IMR-90 (cell line): ENCODE results near the gene ARVCF.

ENCODE experiments used
- BHLHE40 ChIP-seq: fragments of 150-350 bp; IDR thresholded peaks from 2 replicates; pipeline ENCODE4 v1.6.1; 2016; ENCODE audit warnings: mild to moderate bottlenecking, low read depth, low read length
- CHD1 ChIP-seq: IDR thresholded peaks from 2 replicates; pipeline ENCODE4 v1.6.1; 2012; ENCODE audit warnings: low read depth, low read length, improper control_type of control experiment
- CTCF ChIP-seq: conservative IDR thresholded peaks from 2 replicates; pipeline ENCODE4 v1.5.1; 2012; ENCODE audit warnings: mild to moderate bottlenecking, low read depth, low read length, improper control_type of control experiment
- FOS ChIP-seq: fragments of 150-350 bp; IDR thresholded peaks from 2 replicates; pipeline ENCODE4 v1.6.1; 2016; ENCODE audit warnings: low read depth, low read length
- MAFK ChIP-seq: IDR thresholded peaks from 2 replicates; pipeline ENCODE4 v1.6.1; 2012; ENCODE audit warnings: low read depth, low read length, improper control_type of control experiment
- MAZ ChIP-seq: IDR thresholded peaks from 2 replicates; pipeline ENCODE4 v1.6.1; 2012; ENCODE audit warnings: low read depth, mild to moderate bottlenecking, low read length, improper control_type of control experiment, moderate library complexity, borderline replicate concordance
- MXI1 ChIP-seq: IDR thresholded peaks from 2 replicates; pipeline ENCODE4 v1.6.1; 2012; ENCODE audit warnings: low read depth, mild to moderate bottlenecking, low read length, moderate library complexity, borderline replicate concordance
- POLR2A ChIP-seq: IDR thresholded peaks from 2 replicates; pipeline ENCODE4 v1.6.1; 2012; ENCODE audit warnings: mild to moderate bottlenecking, low read depth, low read length
- RAD21 ChIP-seq: IDR thresholded peaks from 2 replicates; pipeline ENCODE4 v1.6.1; 2012; ENCODE audit warnings: low read length, improper control_type of control experiment
- RFX5 ChIP-seq: IDR thresholded peaks from 2 replicates; pipeline ENCODE4 v1.8.0; 2012; ENCODE audit warnings: low read depth, mild to moderate bottlenecking, low read length, moderate library complexity
- USF2 ChIP-seq: fragments of 150-350 bp; IDR thresholded peaks from 2 replicates; pipeline ENCODE4 v1.6.1; 2017; ENCODE audit warnings: mild to moderate bottlenecking, antibody characterized with exemption, low read length, low read depth

GRCh38 chr22:19928207-19928606, 88.4 kb downstream of the ARVCF start:
- TF ChIP-seq MXI1 (no peak), CTCF (no peak), POLR2A (no peak), BHLHE40 (no peak), USF2 (no peak), RAD21 (no peak), CHD1 (no peak), RFX5 (no peak), MAZ (no peak), MAFK (no peak), FOS (no peak)
